ENCODE results near the gene SLC47A2.

Gene SLC47A2

DNA sequence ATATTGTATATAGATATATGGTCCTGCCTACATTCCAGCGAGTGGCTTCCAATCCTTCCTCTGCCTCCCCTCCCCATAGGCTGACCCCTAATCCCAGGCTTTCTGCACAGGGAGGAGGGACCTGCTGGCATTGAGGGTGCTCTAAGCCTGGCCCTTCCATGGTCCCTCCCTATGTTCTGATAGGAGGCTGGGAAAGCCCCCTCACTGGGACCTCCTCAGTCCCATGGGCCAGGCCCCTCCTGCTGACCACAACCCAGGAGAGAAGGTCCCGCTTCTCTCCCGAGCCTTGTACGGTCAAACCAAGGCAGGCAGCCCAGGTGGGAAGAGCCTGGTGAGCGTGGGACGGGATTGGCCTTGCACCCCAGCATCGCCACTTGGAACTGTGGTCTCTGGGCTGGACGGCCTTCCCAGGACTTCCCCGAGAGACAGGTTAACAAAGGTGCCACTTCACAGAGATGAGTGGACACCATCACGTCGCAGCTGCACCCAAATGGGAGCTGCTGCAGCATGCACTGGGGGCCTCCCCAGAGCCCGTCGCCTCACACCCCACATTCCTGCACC lies 30.9 kb upstream of the SLC47A2 start:
- DNase-seq = no peak

DNA sequence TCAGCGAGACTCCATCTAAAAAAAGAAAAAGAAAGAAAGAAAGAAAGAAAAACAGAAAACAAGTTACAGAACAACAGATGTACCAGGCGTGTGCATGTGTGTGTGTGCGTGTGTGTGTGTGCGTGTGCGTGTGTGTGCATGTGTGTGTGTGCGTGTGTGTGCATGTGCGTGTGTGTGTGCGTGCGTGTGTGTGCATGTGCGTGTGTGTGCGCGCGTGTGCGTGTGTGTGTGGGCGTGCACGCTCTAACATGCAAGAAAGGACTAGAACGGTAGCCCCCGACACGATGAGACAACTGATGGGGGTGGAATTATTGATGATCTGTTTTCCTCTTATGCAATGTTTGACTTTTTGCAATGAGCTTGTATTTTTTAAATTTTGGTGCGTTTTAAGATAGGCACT lies 30.1 kb upstream of the SLC47A2 start:
- no peak for DNase-seq

DNA sequence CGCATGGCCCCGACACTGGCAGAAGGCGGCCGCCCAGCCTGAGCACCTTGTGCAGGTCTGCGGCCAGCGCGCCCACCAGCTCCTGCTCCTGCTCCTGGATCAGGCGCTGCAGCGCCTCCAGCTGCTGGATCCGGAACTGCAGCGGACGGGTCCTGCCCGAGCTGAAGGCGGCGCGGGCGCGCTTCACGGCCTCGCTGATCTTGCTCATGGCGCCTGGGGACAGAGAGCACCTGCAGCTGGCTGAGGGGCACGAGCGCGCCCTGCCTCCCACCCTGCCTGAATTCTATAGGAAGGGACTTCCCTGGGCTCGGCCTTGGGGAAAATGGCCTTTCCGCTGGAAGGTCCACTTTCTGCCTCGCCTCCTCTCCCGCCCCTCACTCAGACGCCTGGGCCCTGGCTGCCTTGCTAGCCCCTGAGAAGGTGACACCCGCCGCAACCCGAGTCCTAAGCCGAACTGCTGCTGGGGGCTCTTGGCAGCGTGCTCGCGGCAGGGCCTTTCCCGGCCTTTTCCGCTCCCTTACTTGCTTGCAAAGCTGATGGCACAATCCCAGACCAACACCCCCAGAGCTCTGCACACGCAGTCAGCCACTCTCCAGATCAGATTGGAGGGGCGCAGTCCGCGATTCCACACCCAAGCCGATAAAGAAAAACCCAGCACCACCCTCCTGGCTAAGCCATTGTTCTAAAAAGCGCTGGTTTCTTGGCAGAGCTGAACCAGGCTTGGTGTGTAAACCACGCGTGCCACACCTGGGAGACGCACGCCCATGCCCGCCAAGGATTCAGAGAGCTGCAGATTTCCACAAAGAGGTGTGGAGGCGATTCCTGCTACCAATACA lies 28.8 kb upstream of the SLC47A2 start:
- peak; percentile 93 for DNase-seq

DNA sequence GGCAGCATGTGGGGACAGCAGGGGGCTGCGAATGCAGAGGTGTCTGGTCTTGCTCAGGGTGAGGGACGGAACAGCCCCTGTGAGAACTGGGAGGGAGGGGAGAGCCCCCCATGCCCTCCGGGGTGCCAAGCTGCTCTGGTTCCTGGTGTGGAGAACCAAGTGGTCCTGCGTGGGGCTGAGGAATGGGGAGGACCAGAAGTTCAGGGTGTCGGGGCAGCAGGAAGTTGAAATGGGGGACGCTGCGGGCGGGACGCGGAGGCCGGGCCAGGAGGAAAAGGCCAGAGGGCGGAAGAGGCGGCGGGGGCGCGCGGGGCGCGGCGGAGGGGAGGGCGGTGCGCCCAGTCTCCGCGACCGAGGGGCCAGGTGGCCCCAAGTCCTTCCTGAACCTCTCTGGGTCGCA lies 28.1 kb upstream of the SLC47A2 start:
- DNase-seq = no peak

DNA sequence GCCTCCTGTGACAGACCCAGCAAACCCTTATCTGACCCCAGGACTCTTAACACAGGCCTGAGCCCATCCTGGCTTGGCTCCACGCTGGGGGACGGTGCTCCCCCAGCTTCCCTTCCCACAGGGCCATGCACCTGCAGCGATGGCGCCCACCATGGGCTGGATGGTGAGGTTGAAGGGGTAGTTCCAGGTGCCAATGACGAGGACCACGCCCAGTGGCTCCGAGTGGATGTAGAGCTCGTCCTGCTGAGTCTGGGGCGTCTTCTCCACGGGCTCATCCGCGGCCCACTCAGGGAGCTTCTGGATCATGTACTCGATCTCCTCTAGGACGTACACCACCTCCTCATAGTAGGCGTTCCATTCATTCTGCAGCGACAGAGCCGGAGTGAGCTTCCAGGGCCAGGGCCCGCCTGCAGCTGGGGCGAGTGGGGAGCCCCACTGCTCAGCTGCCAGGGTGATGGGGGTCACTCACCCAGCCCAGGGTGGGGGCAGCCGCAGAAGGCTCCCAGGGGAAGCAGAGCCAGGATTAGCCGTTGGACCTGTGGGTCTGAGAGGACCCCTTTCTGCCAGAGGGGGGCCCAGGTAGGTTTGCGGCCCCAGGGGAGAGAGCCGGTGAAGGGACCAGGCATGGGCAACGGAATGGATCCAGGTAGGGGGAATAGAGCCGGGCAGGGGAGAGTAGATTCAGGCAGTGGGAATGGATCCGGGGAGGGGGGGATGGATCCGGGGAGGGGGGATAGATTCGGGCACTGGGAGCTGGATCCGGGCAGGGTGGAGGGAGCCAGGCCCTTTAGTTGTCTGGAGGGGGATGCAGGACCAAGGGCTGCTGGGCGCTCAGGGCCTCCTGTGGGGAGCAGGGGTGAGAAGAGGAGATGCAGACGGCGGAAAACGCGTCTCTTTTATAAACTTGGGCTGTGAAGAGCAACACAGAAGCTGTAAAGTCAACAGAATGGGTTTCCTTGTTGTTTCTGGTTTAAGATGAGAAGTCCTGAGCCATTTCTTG lies 27.0 kb upstream of the SLC47A2 start:
- DNase-seq = no peak

- DNase-seq = no peak
These were observed 26.1 kb upstream of the SLC47A2 start for GRCh38 chr17:19742495-19742894.

GRCh38 chr17:19741832-19742457 lies 25.6 kb upstream of the SLC47A2 start:
- DNase-seq = no peak

DNA sequence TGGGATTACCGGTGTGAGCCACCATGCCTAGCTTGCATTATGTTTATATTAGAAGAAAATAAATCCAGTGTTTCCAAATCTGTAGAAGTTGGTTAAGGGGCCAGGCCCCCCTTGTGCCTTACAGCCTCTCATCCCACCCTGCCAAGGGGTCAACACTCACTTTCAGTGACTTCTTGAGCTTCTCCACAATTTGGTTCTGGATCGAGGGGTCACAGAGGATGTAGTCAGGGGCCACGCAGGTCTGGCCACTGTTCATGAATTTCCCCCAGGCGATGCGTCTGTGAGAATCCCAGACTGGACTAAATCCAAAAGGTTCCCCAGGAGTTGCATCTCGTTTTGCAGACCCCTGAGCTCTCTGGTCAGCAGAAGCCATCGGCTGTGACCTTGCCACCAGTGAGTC lies 24.5 kb upstream of the SLC47A2 start:
- DNase-seq = no peak

- DNase-seq = no peak
These were observed 23.1 kb upstream of the SLC47A2 start for GRCh38 chr17:19739241-19740201.

GRCh38 chr17:19738757-19739156 lies 22.4 kb upstream of the SLC47A2 start:
- no peak for DNase-seq

GRCh38 chr17:19738073-19738449 lies 21.7 kb upstream of the SLC47A2 start:
- DNase-seq = no peak

- no peak for DNase-seq
These were observed 21.1 kb upstream of the SLC47A2 start for GRCh38 chr17:19737305-19738072.

- no peak for DNase-seq
These were observed 19.7 kb upstream of the SLC47A2 start for GRCh38 chr17:19736071-19736470.

- no peak for DNase-seq
These were observed 17.7 kb upstream of the SLC47A2 start for GRCh38 chr17:19733953-19734526.

DNA sequence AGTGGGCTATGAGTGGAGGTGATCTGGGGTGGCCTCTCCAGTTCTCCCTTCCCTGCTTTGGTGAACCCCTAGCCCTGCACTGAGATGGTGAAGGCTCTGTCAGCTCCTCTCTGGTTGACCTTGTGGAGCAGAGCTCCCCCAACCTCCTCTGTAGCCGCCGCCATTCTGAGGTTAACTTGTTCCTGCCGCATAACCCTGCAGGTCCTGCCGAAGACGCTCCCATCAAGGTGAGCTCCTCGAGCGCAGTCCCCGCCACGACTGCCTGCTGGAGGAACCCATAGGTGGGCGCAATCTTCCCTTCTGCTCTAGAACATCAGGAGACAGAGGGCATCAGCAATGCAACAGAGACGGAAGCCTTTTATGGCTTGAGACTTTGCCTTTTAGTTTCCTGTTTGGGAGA lies 15.2 kb upstream of the SLC47A2 start:
- DNase-seq = no peak

DNA sequence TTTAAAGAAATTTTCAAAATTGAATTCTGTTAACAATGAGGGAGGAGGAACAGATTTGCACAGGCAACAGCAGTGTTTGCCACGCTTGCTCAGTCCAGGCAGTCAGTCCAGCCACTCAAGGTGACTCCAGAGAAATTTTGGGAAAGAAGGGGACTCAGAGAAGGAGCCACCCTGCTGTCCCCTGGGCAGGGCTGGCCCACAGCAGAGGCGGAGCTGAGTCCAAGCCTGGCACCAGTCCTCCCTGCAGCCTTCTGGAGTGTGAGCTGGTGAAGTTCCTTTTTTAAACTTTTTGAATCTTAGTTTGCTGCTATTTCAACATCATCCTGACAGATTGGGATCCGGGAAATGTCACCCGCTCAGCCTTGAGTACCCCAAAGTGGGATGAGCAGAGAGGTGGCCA lies 14.5 kb upstream of the SLC47A2 start:
- no peak for DNase-seq

GRCh38 chr17:19729900-19730299 lies 13.5 kb upstream of the SLC47A2 start:
- DNase-seq = no peak

- peak; percentile 91 for DNase-seq
These were observed 11.7 kb upstream of the SLC47A2 start for GRCh38 chr17:19728084-19728495.

DNA sequence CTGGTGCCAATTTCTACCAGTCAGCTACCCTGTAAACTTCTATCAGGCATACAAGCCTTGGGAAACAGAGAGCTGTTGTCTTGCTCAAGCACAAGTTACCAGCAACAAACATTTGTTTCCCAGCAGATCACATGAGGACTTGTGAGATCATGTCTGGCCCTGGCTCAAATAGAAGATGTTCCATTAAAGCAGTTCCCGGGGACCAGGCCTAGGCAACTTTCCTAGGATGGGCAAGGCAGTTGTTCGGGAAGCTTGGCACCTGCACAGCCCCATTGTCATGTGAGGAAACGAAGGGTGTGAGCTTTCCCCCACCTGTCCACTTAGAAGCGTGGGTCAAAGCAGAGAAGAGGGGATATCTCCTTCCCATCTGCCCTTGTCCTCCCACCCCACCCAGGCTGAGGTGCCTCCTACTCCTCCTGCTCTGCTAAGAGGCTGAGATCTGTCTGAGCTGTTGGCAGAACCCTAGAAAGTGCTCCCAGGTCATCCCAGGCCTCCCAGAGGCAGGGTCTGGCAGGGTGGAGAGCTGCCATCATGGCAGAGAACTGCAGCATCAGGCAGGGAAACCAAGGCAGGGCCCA lies 11.2 kb upstream of the SLC47A2 start:
- peak; percentile 80 for DNase-seq
